Left ventricle myocardium inferior (tissue), 1 donor: ENCODE results near the gene PLCH1. TPM values are rescaled to one million over a fixed set of nuclear protein-coding genes. Genes with fewer than 3 reads are reported as not detected.
"Not testable (repeated sequence)": the region's sequence is repeated elsewhere in the genome, so short reads cannot be mapped to it uniquely, and the experiment has no call there.

Experiments
- DNase-seq: peaks from one replicate; pipeline ENCODE4 v3.0.0-alpha.2; 2020
- H3K27ac ChIP-seq: fragments of 200-600 bp; replicated peaks from 2 replicates; pipeline ENCODE4 v1.8.0; 2021
- H3K27me3 ChIP-seq: fragments of 200-600 bp; 2 replicates; pipeline ENCODE4 v1.8.0; 2021; ENCODE audit warnings: low read depth
- H3K36me3 ChIP-seq: fragments of 200-600 bp; 2 replicates; pipeline ENCODE4 v1.8.0; 2021
- H3K4me1 ChIP-seq: fragments of 200-600 bp; 2 replicates; pipeline ENCODE4 v1.8.0; 2021
- H3K4me3 ChIP-seq: fragments of 200-600 bp; 2 replicates; pipeline ENCODE4 v1.8.0; 2021; ENCODE audit warnings: mild to moderate bottlenecking, moderate library complexity
- H3K9me3 ChIP-seq: fragments of 200-600 bp; replicated peaks from 2 replicates; pipeline ENCODE4 v1.8.0; 2021
- CTCF ChIP-seq: fragments of 200-600 bp; IDR thresholded peaks from 2 replicates; pipeline ENCODE4 v1.8.0; 2021; ENCODE audit warnings: antibody characterized with exemption, mild to moderate bottlenecking, borderline replicate concordance
- intact Hi-C: fragments of 100-400 bp; cut with micrococcal nuclease; formaldehyde crosslinking; loops from one replicate; pipeline ENCODE4 v1.11.0; 2022
- total RNA-seq: library from RNA; stranded (reverse); fragmentation: NEBNext Ultra II Directional; extraction: Animal tissue kit (Norgen Biotek cat#: 25700); gene quantifications from one replicate; pipeline ENCODE4 v1.2.1, GENCODE V29; 2021
- donor health status: DM: no; HTN: yes; CAD: no; lungs with severe emphysema.

PLCH1 gene
- total RNA-seq, 1 donor from 2014 or later = 0.85 TPM

DNA sequence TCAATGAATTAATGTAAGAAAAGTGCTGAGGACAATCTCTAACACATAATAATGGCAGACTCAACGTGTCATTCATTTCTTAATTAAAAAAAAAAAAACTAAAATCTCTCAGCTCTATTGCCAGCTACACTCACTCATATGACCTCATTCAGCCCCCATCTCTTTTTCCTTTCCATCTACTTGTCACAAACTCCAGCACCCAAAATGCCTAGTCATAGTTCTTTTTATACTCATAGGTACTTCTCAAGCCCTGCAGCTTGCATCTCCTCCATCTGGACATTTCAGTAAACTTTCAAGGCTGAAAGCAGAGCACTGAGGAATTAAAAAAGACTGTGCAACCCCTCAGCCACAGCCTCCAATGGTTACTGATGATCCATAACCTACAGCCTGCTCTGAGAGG lies 109.8 kb downstream of the PLCH1 start:
- no peak for DNase-seq
- Histone ChIP-seq H3K36me3 (no peaks in the 10 kb centered on the region), H3K9me3 (no peaks in the 10 kb centered on the region), H3K27me3 (no peaks in the 10 kb centered on the region), H3K27ac (no peak overlapping the region), H3K4me3 (no peak overlapping the region), H3K4me1 (no peaks in the 10 kb centered on the region)
- intact Hi-C loops = no loop called here
- TF ChIP-seq CTCF = no peak

DNA sequence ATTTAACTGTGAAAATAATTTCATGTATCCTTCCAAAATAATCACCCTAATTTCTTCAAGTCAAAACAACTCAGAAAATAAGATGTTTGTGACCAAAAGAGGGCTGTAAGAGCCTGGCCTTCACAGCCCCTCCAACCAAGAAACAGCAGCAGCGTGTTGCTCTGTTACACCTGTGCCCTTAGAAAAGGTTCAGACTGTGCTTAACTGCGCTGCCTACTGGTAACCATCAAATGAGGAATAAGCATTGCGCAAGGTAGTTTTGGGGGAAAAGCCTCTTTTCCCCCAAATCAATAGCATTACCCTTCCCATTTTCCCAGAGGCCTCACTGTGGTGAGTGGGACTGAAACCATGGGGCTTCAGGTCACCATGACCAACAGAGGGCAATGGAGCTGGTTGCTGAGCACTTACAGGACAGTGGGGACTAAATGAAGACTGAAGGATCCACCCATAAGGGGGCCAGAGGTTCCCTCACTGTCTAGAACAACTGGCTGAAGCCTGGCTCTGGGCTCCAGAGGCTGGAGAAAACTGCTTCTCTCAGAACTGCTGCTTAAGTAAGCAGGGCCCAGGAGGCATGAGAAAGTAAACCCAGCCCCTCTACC lies 110.7 kb downstream of the PLCH1 start:
- Histone ChIP-seq H3K36me3 (no peaks in the 10 kb centered on the region), H3K4me3 (no peak overlapping the region), H3K27ac (no peak overlapping the region), H3K4me1 (no peaks in the 10 kb centered on the region), H3K9me3 (no peaks in the 10 kb centered on the region), H3K27me3 (no peaks in the 10 kb centered on the region)
- TF ChIP-seq CTCF = no peak
- no peak for DNase-seq
- intact Hi-C loops = no loop called here

- H3K27me3 ChIP-seq = no peaks in the 10 kb centered on the region
- H3K9me3 ChIP-seq = no peaks in the 10 kb centered on the region
- intact Hi-C loops = no loop called here
- H3K4me1 ChIP-seq = no peaks in the 10 kb centered on the region
- no peak overlapping the region for H3K27ac ChIP-seq
- no peak for TF ChIP-seq CTCF
- no peaks in the 10 kb centered on the region for H3K36me3 ChIP-seq
- no peak overlapping the region for H3K4me3 ChIP-seq
- no peak for DNase-seq
Observed at GRCh38 chr3:155631323-155632019, 113.4 kb downstream of the PLCH1 start.

GRCh38 chr3:155629556-155629955 lies 115.3 kb downstream of the PLCH1 start:
- DNase-seq = no peak
- Histone ChIP-seq H3K9me3 (no peaks in the 10 kb centered on the region), H3K27me3 (no peaks in the 10 kb centered on the region), H3K4me3 (no peak overlapping the region), H3K4me1 (no peaks in the 10 kb centered on the region), H3K36me3 (no peaks in the 10 kb centered on the region), H3K27ac (no peak overlapping the region)
- no peak for TF ChIP-seq CTCF
- intact Hi-C loops = no loop called here

DNA sequence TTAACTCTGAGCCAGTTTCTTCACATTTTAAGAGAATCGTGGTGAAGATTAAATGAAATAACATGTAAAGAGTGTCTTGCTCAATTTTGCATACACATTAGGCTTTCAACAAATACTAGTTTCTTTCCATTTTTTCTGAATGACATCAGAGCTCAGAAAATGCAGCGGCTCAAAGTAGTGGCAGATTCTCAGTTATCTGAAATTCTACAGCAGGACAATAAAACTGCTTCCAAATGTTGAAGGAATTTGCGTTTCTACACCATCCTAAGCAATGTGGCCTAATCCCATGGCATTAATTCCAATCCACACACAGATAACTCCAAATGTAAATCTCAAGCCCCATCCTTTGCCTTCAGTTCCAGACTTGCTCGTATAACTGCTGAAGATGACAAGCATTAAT lies 115.8 kb downstream of the PLCH1 start:
- no peak overlapping the region for H3K4me3 ChIP-seq
- no peak overlapping the region for H3K27ac ChIP-seq
- no peaks in the 10 kb centered on the region for H3K36me3 ChIP-seq
- no peak for DNase-seq
- intact Hi-C loops = no loop called here
- TF ChIP-seq CTCF = no peak
- no peaks in the 10 kb centered on the region for H3K4me1 ChIP-seq
- H3K9me3 ChIP-seq = no peaks in the 10 kb centered on the region
- no peaks in the 10 kb centered on the region for H3K27me3 ChIP-seq

DNA sequence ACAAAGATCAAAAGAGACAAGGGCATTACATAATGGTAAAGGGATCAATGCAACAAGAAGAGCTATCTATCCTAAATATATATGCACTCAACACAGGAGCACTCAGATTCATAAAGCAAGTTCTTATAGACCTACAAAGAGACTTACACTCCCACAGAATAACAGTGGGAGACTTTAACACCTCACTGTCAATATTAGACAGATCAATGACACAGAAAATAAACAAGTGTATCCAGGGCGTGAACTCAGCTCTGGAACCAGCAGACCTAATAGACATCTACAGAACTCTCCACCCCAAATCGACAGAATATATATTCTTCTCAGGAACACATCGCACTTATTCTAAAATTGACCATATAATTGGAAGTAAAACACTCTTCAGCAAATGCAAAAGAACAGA lies 122.2 kb downstream of the PLCH1 start:
- not testable (repeated sequence) for H3K4me1 ChIP-seq

DNA sequence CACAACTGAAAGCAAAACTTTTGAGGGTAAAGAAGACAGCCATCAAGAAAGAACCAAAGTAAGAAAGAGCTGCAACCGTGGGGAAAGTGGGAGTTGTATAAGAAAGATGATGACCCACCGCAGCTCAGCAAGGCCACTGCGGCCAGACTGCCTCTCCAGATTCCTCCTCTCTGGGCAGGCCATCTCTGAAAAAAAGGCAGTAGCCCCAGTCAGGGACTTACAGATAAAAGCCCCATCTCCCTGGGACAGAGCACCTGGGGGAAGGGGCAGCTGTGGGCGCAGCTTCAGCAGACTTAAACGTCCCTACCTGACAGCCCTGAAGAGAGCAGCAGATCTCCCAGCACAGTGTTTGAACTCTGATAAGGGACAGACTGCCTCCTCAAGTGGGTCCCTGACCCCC lies 124.3 kb downstream of the PLCH1 start:
- H3K27ac ChIP-seq, H3K4me1 ChIP-seq, H3K36me3 ChIP-seq, H3K27me3 ChIP-seq, intact Hi-C loops, DNase-seq, H3K4me3 ChIP-seq: not testable (repeated sequence)
- peaks cover 25% of the 10 kb centered on the region for H3K9me3 ChIP-seq

More for the DNA sequence above, 122.2 kb downstream of the PLCH1 start:
- DNase-seq, H3K27ac ChIP-seq, H3K9me3 ChIP-seq, intact Hi-C loops, H3K36me3 ChIP-seq, H3K4me3 ChIP-seq, H3K27me3 ChIP-seq: not testable (repeated sequence)
